ELR (cell line): ENCODE data around the gene MPPED1.

Experiments
- DNase-seq: peaks from one replicate; pipeline ENCODE4 v3.0.0-alpha.2; 2015; ENCODE audit warnings: low read depth

MPPED1 gene

GRCh38 chr22:43393132-43393843 lies 18.5 kb upstream of the MPPED1 start:
- no peak for DNase-seq

GRCh38 chr22:43393844-43394474 lies 17.9 kb upstream of the MPPED1 start:
- DNase-seq: no peak

GRCh38 chr22:43395086-43395695 lies 16.6 kb upstream of the MPPED1 start:
- DNase-seq: no peak

- no peak for DNase-seq
These were observed 15.4 kb upstream of the MPPED1 start for GRCh38 chr22:43396321-43396933.

- no peak for DNase-seq
These were observed 14.8 kb upstream of the MPPED1 start for GRCh38 chr22:43396934-43397457.

- DNase-seq: no peak
These were observed 14.0 kb upstream of the MPPED1 start for GRCh38 chr22:43397766-43398165.

- DNase-seq: no peak
These were observed 13.6 kb upstream of the MPPED1 start for GRCh38 chr22:43398246-43398645.

- no peak for DNase-seq
These were observed 12.9 kb upstream of the MPPED1 start for GRCh38 chr22:43398910-43399309.

GRCh38 chr22:43399338-43399979 lies 12.4 kb upstream of the MPPED1 start:
- DNase-seq: no peak

GRCh38 chr22:43399980-43400358 lies 11.8 kb upstream of the MPPED1 start:
- DNase-seq: no peak

- no peak for DNase-seq
These were observed 11.4 kb upstream of the MPPED1 start for GRCh38 chr22:43400449-43400848.

- DNase-seq: no peak
These were observed 10.6 kb upstream of the MPPED1 start for GRCh38 chr22:43401233-43401632.

- no peak for DNase-seq
These were observed 10.2 kb upstream of the MPPED1 start for GRCh38 chr22:43401661-43402060.

- no peak for DNase-seq
These were observed 9.7 kb upstream of the MPPED1 start for GRCh38 chr22:43402128-43402527.

GRCh38 chr22:43404673-43405385 lies 7.0 kb upstream of the MPPED1 start:
- DNase-seq: no peak

GRCh38 chr22:43406186-43406790 lies 5.5 kb upstream of the MPPED1 start:
- DNase-seq: no peak

- no peak for DNase-seq
These were observed 4.2 kb upstream of the MPPED1 start for GRCh38 chr22:43407591-43407990.

- DNase-seq: no peak
These were observed 3.8 kb upstream of the MPPED1 start for GRCh38 chr22:43408009-43408408.

GRCh38 chr22:43409046-43409445 lies 2.8 kb upstream of the MPPED1 start:
- DNase-seq: no peak

GRCh38 chr22:43409800-43410199 lies 2.0 kb upstream of the MPPED1 start:
- no peak for DNase-seq
